ENCODE results near the gene ZFP90.
"Not testable (repeated sequence)": the region's sequence is repeated elsewhere in the genome, so short reads cannot be mapped to it uniquely, and the experiment has no call there.

ZFP90 gene

DNA sequence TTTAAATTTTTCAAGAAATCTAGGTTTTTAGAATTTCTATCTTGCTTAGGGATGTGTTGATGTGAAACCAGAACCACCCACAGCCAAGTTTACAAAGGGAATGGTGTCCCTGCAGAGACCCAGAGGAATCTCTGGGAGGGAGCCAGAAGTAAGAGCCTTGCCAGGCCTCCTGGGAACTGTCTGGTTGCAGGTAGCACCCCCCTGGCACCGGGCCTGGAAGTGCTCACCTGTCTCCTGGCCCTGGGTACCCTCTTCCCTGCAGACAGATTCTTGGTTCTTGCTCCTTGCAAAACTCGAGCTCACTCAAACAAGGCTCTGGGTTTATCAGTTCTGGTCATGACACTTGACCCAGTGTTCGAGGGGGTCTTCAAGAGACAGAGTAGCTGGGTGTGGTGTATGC lies 24.6 kb upstream of the ZFP90 start:
- no peak overlapping the region for H3K27ac ChIP-seq
- DNase-seq (ENCODE audit: low read depth, low spot score): no peak

DNA sequence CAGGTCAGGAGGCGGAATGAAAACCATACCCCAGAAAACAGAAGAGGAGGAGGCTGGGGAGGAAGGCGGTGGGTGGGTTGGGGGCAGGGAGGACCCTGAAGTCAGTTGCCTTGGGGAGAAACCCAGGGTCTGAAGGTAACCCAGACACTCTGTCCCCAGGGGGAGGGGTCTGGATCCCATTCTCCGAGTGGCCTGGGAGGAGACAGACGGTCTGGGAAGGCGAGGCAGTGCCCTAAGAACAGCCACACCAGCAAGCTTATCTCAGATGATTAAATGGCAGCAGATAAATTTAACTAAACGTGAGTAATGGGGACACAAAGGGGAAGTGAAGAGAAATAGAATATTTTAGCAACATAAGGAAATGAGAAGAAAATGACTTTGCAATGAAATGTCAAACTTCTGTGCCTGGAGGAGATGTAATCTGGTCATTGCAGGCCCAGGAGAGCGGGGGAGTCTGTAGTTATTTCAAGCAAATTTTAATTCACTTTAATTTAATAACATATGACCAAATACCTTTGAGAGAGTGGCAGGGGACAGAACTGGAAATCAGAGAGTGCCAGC lies 21.4 kb upstream of the ZFP90 start:
- DNase-seq (ENCODE audit: low read depth, low spot score): no peak

GRCh38 chr16:68519225-68519745 lies 19.8 kb upstream of the ZFP90 start:
- DNase-seq (ENCODE audit: low read depth, low spot score): no peak
- H3K27ac ChIP-seq: no peak overlapping the region

More for the DNA sequence above, 21.4 kb upstream of the ZFP90 start:
- no peak overlapping the region for H3K27ac ChIP-seq

GRCh38 chr16:68520649-68521086 lies 18.4 kb upstream of the ZFP90 start:
- H3K27ac ChIP-seq: no peak overlapping the region
- no peak for DNase-seq (ENCODE audit: low read depth, low spot score)

DNA sequence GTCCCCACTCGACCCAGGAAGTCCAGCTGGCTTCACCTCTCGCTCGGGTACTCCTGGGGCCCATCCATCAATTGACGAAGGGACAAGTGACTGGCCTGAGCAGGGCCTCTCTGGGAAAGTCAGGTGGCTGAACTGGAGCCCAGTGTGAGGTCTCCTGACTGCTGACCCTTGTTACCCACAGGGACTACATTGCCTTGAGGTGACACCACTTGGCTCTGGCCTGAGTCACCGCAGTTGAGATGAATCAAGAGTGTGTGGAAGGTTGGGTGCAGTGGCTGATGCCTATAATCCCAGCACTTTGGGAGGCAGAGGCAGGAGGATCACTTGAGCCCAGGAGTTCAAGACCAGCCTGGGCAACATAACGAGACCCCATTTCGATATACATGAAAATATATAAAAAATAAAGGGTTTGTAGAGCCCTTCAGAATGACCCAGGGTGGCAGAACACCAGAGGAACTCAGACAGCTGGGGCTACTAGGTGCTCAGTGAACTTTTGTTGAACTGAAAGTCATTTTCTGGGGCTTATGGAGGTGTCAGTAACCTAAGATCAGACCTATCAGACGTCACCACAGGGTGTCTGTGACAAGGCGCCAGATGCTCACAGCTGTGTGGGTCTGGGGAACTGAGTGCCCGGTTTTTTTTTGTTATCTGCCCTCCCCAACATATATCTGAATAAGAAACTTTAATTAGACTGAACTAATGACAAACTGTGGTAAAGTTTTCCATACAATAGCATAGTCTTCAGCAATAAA lies 14.8 kb upstream of the ZFP90 start:
- DNase-seq (ENCODE audit: low read depth, low spot score): no peak
- no peak overlapping the region for H3K27ac ChIP-seq

DNA sequence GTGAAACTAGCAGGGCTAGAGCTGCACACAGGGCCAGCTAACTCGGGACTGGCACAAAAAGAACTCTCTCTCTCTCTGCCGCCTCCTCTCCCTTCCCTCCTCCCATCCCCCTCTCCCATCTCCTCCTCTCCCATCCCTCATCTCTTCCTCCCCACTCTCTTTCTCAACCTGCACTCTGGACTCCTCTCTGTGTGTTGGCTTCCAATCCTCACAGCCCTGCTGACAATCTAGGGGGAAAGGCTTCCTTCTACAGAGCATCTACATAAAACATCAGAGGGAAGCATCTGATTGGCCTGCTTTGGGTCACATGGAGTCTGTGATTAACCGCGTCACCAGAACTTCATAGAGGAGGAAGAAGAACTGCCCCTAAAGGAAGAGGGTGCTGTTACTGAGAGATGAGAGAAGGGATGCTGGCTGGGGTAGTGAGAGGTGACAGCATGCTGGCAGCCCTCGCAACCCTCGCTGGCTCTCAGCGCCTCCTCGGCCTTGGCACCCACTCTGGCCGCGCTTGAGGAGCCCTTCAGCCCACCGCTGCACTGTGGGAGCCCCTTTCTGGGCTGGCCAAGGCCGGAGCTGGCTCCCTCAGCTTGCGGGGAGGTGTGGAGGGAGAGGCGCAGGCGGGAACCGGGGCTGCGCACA lies 12.8 kb upstream of the ZFP90 start:
- H3K27ac ChIP-seq: no peak overlapping the region
- no peak for DNase-seq (ENCODE audit: low read depth, low spot score)

DNA sequence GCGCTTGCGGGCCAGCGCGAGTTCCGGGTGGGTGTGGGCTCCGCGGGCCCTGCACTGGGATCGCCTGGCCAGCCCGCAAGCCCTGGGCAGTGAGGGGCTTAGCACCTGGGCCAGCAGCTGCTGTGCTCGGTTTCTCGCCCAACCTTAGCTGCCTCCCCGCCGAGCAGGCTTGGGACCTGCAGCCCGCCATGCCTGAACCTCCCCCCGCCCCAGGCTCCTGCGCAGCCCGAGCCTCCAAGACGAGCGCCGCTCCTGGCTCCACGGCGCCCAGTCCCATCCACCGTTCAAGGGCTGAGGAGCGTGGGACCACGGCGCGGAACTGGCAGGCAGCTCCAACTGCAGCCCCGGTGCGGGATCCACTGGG lies 12.3 kb upstream of the ZFP90 start:
- H3K27ac ChIP-seq: no peak overlapping the region
- DNase-seq (ENCODE audit: low read depth, low spot score): no peak

DNA sequence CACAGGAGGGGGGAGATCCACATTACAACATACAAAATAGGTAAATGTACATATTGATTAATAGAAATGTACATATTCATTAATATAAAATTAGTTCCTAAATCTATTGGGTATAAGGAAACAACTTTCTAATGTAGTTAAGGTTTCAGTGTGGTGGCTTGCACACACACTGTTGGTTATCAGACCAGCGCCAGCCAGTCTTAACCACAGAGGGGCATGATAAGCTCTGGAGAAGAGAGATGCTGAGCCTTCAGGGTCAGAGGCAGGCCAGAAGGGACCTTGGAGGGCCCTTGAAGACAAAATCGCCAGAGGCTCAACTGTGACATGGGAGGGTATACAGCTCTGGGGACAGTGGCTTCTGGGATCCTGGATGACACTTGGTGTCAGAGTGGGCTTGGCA lies 10.9 kb upstream of the ZFP90 start:
- no peak overlapping the region for H3K27ac ChIP-seq
- DNase-seq (ENCODE audit: low read depth, low spot score): no peak

GRCh38 chr16:68528686-68529379 lies 10.3 kb upstream of the ZFP90 start:
- DNase-seq (ENCODE audit: low read depth, low spot score): no peak
- no peak overlapping the region for H3K27ac ChIP-seq

- H3K27ac ChIP-seq: no peak overlapping the region
- no peak for DNase-seq (ENCODE audit: low read depth, low spot score)
Measured at GRCh38 chr16:68529608-68529930, 9.5 kb upstream of the ZFP90 start.

DNA sequence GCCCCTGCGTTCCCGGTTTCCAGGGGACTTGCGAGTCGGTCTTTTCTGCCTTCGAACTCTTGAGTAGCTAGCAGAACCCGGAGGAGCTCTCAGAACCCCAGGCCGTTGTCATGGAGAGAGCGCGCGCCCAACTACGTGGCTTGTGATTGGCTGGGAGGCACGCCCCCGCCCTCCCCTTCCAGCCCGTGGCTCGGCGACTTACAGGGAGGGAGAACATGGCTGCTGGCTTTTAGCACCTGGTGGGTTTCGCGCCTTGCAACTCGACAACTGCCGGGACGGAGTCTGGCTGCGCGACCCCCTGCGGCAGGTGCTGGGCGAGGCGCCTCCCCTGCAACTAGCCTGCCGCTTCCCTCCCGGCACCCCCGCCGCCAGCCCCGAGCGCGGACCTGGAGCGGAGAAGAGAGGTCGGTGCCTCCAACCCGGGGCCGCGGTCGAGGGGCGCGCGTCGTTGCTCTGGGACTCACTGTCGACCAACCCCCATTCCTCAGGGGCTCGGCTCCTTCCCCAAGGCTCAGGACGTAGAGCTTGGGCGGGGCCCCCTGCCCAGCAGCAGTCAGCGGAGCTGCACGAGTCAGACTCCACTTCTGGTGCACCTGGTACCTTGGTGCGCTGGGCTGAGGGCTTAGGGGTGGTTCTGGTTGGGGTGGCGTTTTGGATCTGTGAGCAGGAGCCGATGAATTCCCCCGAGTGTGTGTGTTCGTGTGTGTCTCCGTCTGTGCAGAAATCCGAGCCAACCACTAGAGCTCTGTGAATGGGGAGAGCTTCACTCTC lies 9.0 kb upstream of the ZFP90 start:
- no peak for DNase-seq (ENCODE audit: low read depth, low spot score)
- H3K27ac ChIP-seq: no peak overlapping the region

DNA sequence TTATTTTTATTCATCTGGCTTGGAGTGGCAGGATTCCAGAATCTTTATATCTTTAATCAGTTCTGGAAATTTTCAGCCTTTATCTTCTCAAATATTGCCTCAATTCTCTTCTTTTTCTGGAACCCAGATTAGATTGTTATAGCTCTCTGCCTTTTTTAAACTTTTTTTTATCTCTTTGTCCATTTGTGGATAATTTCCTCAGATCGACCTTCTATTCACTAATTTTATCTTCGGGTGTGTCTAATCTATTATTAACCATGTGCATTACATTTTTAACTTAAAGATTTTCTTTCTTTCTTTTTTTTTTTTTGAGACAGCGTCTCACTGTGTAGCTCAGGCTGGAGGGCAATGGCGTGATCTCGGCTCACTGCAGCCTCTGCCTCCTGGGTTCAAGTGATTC lies 5.2 kb upstream of the ZFP90 start:
- H3K27ac ChIP-seq: no peak overlapping the region
- no peak for DNase-seq (ENCODE audit: low read depth, low spot score)

DNA sequence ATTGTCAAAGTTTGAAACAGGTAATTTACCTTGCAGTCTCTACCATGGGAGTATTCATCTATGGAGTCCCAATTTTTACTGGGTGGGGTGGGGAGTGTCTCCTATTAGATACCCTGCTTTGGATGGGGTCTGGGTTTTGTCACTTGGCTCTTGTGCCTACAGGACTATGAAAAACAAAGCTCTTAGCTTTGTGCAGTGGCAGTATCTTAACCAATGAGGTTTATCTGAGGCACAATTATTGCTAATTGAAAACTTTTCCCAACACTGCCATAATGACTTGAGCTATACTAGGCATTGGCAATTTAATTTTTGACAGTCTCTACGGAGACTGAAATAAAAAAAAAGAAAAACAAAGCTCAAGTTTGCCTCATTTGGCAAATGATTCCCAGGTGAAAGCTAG lies 3.8 kb upstream of the ZFP90 start:
- no peak for DNase-seq (ENCODE audit: low read depth, low spot score)
- no peak overlapping the region for H3K27ac ChIP-seq

GRCh38 chr16:68539711-68540239 lies 684 bp downstream of the ZFP90 start:
- no peak for DNase-seq (ENCODE audit: low read depth, low spot score)

GRCh38 chr16:68548947-68549346 lies 9.9 kb downstream of the ZFP90 start:
- no peak for DNase-seq (ENCODE audit: low read depth, low spot score)
- H3K27ac ChIP-seq: no peak overlapping the region

More at GRCh38 chr16:68539711-68540239, 684 bp downstream of the ZFP90 start:
- H3K27ac ChIP-seq: peak overlapping the region; percentile 60

- H3K27ac ChIP-seq: no peak overlapping the region
- DNase-seq (ENCODE audit: low read depth, low spot score): no peak
Measured at GRCh38 chr16:68553186-68553585, 14.1 kb downstream of the ZFP90 start.

DNA sequence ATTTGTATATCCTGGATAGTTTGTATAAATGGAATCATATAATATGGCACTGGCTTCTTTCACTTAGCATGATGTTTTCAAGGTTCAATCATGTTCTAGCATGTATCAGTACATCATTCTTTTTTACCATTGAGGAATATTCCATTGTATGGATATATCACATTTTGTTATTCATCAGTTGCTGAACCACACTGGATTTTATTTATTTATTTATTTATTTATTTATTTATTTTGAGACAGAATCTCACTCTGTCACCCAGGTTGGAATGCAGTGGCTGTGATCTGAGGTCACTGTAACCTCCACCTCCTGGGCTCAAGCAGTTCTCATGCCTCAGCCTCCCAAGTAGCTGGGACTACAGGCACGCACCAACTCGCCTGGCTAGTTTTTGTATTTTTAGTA lies 21.2 kb downstream of the ZFP90 start:
- DNase-seq (ENCODE audit: low read depth, low spot score); H3K27ac ChIP-seq: not testable (repeated sequence)

DNA sequence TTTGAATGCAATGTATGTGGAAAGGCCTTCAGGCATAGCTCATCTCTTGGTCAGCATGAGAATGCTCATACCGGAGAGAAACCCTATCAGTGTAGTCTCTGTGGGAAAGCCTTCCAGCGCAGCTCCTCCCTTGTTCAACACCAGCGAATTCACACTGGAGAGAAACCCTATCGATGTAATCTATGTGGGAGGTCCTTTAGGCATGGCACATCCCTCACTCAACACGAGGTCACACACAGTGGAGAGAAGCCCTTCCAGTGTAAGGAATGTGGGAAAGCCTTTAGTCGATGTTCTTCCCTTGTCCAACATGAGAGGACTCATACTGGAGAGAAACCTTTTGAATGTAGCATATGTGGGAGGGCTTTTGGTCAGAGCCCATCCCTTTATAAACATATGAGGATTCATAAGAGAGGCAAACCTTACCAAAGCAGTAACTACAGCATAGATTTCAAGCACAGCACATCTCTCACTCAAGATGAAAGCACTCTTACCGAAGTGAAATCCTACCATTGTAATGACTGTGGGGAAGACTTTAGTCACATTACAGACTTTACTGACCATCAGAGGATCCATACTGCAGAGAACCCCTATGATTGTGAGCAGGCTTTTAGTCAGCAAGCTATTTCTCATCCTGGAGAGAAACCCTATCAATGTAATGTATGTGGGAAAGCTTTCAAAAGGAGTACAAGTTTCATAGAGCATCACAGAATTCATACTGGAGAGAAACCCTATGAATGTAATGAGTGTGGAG lies 24.7 kb downstream of the ZFP90 start:
- no peak overlapping the region for H3K27ac ChIP-seq
- DNase-seq (ENCODE audit: low read depth, low spot score): no peak

DNA sequence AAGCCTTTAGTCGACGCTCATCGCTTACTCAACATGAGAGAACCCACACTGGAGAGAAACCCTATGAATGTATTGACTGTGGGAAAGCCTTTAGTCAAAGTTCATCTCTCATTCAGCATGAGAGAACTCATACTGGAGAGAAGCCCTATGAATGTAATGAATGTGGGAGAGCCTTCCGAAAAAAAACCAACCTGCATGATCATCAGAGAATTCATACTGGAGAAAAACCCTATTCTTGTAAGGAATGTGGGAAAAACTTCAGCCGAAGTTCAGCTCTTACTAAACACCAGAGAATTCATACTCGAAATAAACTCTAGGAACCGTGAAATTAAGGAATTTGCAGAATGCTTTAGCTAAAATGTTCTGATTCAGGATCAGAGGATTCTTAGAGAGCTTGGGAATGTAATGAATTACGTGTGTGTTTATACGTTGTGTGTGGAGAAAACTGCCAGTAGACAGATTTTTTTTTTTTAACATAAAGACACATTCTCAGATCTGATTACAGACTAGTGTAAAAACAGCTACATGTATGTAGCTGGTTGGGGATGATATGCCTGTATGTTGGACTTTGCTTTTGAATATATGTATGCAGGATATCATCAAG lies 25.4 kb downstream of the ZFP90 start:
- H3K27ac ChIP-seq: no peak overlapping the region
- no peak for DNase-seq (ENCODE audit: low read depth, low spot score)
